Smooth muscle cell of bladder (primary cell): ENCODE data around the gene SI. TPM values are rescaled to one million over a fixed set of nuclear protein-coding genes. Genes with fewer than 3 reads are reported as not detected.

Experiments
- total RNA-seq: library from RNA; depleted of rRNA; stranded (reverse); fragments of >200 nt; gene quantifications from 2 replicates; pipeline ENCODE4 v1.2.3, GENCODE V29; 2014

The SI gene
- not detected in 2 replicates for total RNA-seq

DNA sequence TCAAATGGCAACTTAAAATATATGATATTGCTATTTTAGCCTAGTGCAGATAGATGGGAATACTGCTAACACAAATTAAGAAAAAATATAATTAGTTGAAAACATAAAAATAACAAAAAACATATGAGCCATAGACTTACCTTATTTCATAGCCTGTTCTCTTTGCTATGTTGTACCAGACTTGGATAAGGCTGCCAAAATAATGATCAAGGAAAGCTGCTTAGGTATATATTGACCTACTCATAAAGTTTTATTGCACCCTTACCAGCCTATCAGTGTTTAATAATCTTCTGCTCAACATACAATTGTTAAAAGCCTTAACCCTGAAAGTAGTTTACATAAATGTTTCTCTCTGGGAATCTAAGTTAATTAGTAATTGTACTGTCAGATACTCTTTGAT, at the start of gene SI:
TSS of gene SI (minus strand) at position 204 of the 400 bp plus-strand sequence. CDS start 2,484 bp downstream, outside the sequence.

Other genes with a start within 250 kb of the SI start
- not detected in 2 replicates for gene SLITRK3, start 117.9 kb upstream of the SI start, total RNA-seq